Colonic mucosa (tissue), 4 donors: ENCODE measurements around the gene WDFY4. TPM values are rescaled to one million over a fixed set of nuclear protein-coding genes. Genes with fewer than 3 reads are reported as not detected.

ENCODE experiments used
- DNase-seq: peaks from one replicate; pipeline ENCODE4 v3.0.0-alpha.2; 2020
- H3K27ac ChIP-seq: fragments of 200-600 bp; one replicate; pipeline ENCODE4 v1.8.0; 2021
- H3K27me3 ChIP-seq: fragments of 200-600 bp; one replicate; pipeline ENCODE4 v1.8.0; 2021
- H3K36me3 ChIP-seq: fragments of 200-600 bp; one replicate; pipeline ENCODE4 v1.8.0; 2021
- H3K4me1 ChIP-seq: fragments of 200-600 bp; one replicate; pipeline ENCODE4 v1.8.0; 2021; ENCODE audit warnings: mild to moderate bottlenecking
- H3K4me3 ChIP-seq: fragments of 200-600 bp; one replicate; pipeline ENCODE4 v1.8.0; 2021
- H3K9ac ChIP-seq, 2 donors: one replicate each; pipeline ENCODE4 v1.7.0; 2013; ENCODE audit warnings: control low read depth in 2 of 2, low read depth in 2 of 2, low read length in 2 of 2
- H3K9me3 ChIP-seq: fragments of 200-600 bp; one replicate; pipeline ENCODE4 v1.8.0; 2021
- CTCF ChIP-seq: fragments of 200-600 bp; IDR thresholded peaks from one replicate; pipeline ENCODE4 v1.8.0; 2022; ENCODE audit warnings: antibody characterized with exemption, mild to moderate bottlenecking
- intact Hi-C: fragments of 100-400 bp; cut with DNase I; formaldehyde crosslinking; loops from one replicate; pipeline ENCODE4 v1.14.1; 2022
- total RNA-seq, 2 donors: library from RNA; stranded (reverse); fragmentation: NEBNext Ultra II Directional in 1 of 2; extraction: Animal tissue kit (Norgen Biotek cat#: 25700) in 1 of 2; gene quantifications; one replicate each; pipeline ENCODE4 v1.2.1, GENCODE V29; 2021
- donor health status: healthy.
- donor health status: DM: no; HTN: no; CAD: no.
- donor health status: DM: no; HTN: no; CAD: no.

WDFY4 gene
- total RNA-seq, 2 donors from 2014 or later: 1.5 to 1.6 TPM

- DNase-seq: no peak
- H3K36me3 ChIP-seq: no peaks in the 10 kb centered on the region
- TF ChIP-seq CTCF: no peak
- no peak overlapping the region for H3K4me3 ChIP-seq
- intact Hi-C loops: no loop called here
- no peak overlapping the region for H3K27ac ChIP-seq
- H3K27me3 ChIP-seq: no peaks in the 10 kb centered on the region
- no peaks in the 10 kb centered on the region for H3K9me3 ChIP-seq
- H3K4me1 ChIP-seq: no peaks in the 10 kb centered on the region
- H3K9ac ChIP-seq: no peak overlapping the region
Observed at GRCh38 chr10:48667960-48668590, 16.6 kb upstream of the WDFY4 start.

GRCh38 chr10:48670978-48671913, 13.4 kb upstream of the WDFY4 start:
- no peak overlapping the region for H3K27ac ChIP-seq
- no peak overlapping the region for H3K9ac ChIP-seq
- DNase-seq: no peak
- intact Hi-C loops: no loop called here
- TF ChIP-seq CTCF: no peak
- no peaks in the 10 kb centered on the region for H3K36me3 ChIP-seq
- no peak overlapping the region for H3K4me3 ChIP-seq
- H3K9me3 ChIP-seq: no peaks in the 10 kb centered on the region
- H3K4me1 ChIP-seq: no peaks in the 10 kb centered on the region
- H3K27me3 ChIP-seq: no peaks in the 10 kb centered on the region

- H3K36me3 ChIP-seq: no peaks in the 10 kb centered on the region
- no peaks in the 10 kb centered on the region for H3K4me1 ChIP-seq
- TF ChIP-seq CTCF: no peak
- H3K27me3 ChIP-seq: no peaks in the 10 kb centered on the region
- no peak for DNase-seq
- intact Hi-C loops: no loop called here
- H3K27ac ChIP-seq: no peak overlapping the region
- H3K9ac ChIP-seq: no peak overlapping the region
- no peaks in the 10 kb centered on the region for H3K9me3 ChIP-seq
- no peak overlapping the region for H3K4me3 ChIP-seq
Observed at GRCh38 chr10:48671914-48672595, 12.6 kb upstream of the WDFY4 start.

GRCh38 chr10:48672596-48673265, 11.9 kb upstream of the WDFY4 start:
- no peak for DNase-seq
- no peak overlapping the region for H3K27ac ChIP-seq
- no peaks in the 10 kb centered on the region for H3K9me3 ChIP-seq
- H3K4me1 ChIP-seq: no peaks in the 10 kb centered on the region
- no peak overlapping the region for H3K9ac ChIP-seq
- intact Hi-C loops: no loop called here
- no peak for TF ChIP-seq CTCF
- H3K36me3 ChIP-seq: no peaks in the 10 kb centered on the region
- no peaks in the 10 kb centered on the region for H3K27me3 ChIP-seq
- H3K4me3 ChIP-seq: no peak overlapping the region

GRCh38 chr10:48677625-48678024, 7.0 kb upstream of the WDFY4 start:
- H3K27ac ChIP-seq: no peak overlapping the region
- no peaks in the 10 kb centered on the region for H3K36me3 ChIP-seq
- H3K9me3 ChIP-seq: no peaks in the 10 kb centered on the region
- no peak for DNase-seq
- intact Hi-C loops: no loop called here
- TF ChIP-seq CTCF: no peak
- H3K9ac ChIP-seq: no peak overlapping the region
- H3K27me3 ChIP-seq: no peaks in the 10 kb centered on the region
- H3K4me1 ChIP-seq: no peaks in the 10 kb centered on the region
- no peak overlapping the region for H3K4me3 ChIP-seq
